Panc1 (cell line): ENCODE results near the gene KCNH3.

ENCODE experiments used
- POLR2AphosphoS5 ChIP-seq: IDR thresholded peaks from 2 replicates; pipeline ENCODE4 v1.6.1; 2012; ENCODE audit warnings: mild to moderate bottlenecking, low read depth, low read length, moderate library complexity
- SIN3A ChIP-seq: IDR thresholded peaks from 2 replicates; pipeline ENCODE4 v1.6.1; 2012; ENCODE audit warnings: low read depth, mild to moderate bottlenecking, low read length, moderate library complexity, borderline replicate concordance; ENCODE audit not compliant: insufficient read depth
- TCF7L2 ChIP-seq: IDR thresholded peaks from 2 replicates; pipeline ENCODE4 v1.6.1; 2011; ENCODE audit warnings: mild to moderate bottlenecking, low read depth, low read length, inconsistent platforms
- TF ChIP-seq, protein P1 (sequence below): fragments of 450-650 bp; IDR thresholded peaks from 2 replicates; pipeline ENCODE4 v1.5.1; 2017; ENCODE audit warnings: mild to moderate bottlenecking
- TF ChIP-seq, protein P2 (sequence below), 2 experiments: IDR thresholded peaks; 2 replicates each; pipeline ENCODE4 v1.6.1; 2011 to 2012; ENCODE audit warnings: low read depth in 2 of 2, control low read depth in 1 of 2, low read length in 1 of 2, mild to moderate bottlenecking in 1 of 2, moderate library complexity in 1 of 2; ENCODE audit not compliant: insufficient read depth in 1 of 2

DNA sequence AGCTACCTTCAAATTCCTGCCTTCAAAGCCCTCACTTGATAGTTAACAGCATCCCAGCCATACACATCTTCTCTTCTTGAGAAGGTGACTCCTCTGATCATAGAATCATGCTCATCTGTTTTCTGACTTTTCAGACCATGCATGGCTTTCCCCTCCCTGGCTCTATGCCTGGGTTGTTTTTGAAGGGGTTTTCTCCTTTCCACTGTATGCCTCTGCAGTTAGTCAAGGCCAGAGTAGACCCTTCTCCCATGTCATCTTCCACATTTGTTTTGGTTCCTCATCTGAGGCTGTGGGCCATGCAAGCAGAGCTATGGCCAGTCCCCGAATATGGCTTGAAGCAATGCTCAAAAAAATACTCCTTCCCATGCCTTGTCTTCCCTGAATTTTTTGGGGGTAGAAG, 43.4 kb downstream of the KCNH3 start:
- TF ChIP-seq POLR2AphosphoS5 (no peak), TCF7L2 (no peak), SIN3A (no peak)
- TF ChIP-seq, protein P1, sequence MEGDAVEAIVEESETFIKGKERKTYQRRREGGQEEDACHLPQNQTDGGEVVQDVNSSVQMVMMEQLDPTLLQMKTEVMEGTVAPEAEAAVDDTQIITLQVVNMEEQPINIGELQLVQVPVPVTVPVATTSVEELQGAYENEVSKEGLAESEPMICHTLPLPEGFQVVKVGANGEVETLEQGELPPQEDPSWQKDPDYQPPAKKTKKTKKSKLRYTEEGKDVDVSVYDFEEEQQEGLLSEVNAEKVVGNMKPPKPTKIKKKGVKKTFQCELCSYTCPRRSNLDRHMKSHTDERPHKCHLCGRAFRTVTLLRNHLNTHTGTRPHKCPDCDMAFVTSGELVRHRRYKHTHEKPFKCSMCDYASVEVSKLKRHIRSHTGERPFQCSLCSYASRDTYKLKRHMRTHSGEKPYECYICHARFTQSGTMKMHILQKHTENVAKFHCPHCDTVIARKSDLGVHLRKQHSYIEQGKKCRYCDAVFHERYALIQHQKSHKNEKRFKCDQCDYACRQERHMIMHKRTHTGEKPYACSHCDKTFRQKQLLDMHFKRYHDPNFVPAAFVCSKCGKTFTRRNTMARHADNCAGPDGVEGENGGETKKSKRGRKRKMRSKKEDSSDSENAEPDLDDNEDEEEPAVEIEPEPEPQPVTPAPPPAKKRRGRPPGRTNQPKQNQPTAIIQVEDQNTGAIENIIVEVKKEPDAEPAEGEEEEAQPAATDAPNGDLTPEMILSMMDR, result no peak
- TF ChIP-seq, protein P2, sequence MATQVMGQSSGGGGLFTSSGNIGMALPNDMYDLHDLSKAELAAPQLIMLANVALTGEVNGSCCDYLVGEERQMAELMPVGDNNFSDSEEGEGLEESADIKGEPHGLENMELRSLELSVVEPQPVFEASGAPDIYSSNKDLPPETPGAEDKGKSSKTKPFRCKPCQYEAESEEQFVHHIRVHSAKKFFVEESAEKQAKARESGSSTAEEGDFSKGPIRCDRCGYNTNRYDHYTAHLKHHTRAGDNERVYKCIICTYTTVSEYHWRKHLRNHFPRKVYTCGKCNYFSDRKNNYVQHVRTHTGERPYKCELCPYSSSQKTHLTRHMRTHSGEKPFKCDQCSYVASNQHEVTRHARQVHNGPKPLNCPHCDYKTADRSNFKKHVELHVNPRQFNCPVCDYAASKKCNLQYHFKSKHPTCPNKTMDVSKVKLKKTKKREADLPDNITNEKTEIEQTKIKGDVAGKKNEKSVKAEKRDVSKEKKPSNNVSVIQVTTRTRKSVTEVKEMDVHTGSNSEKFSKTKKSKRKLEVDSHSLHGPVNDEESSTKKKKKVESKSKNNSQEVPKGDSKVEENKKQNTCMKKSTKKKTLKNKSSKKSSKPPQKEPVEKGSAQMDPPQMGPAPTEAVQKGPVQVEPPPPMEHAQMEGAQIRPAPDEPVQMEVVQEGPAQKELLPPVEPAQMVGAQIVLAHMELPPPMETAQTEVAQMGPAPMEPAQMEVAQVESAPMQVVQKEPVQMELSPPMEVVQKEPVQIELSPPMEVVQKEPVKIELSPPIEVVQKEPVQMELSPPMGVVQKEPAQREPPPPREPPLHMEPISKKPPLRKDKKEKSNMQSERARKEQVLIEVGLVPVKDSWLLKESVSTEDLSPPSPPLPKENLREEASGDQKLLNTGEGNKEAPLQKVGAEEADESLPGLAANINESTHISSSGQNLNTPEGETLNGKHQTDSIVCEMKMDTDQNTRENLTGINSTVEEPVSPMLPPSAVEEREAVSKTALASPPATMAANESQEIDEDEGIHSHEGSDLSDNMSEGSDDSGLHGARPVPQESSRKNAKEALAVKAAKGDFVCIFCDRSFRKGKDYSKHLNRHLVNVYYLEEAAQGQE (IDR thresholded peaks at IDR 0.05; ENCODE audit: insufficient read depth in 1 of 2, low read depth in 2 of 2, low read length in 1 of 2), result no peak
